C4-2B (cell line): ENCODE results near the gene FNDC11.

Experiments
- ZFX ChIP-seq: fragments of 450-650 bp; IDR thresholded peaks from 2 replicates; pipeline ENCODE4 v1.6.1; 2017
- TF ChIP-seq, protein P1 (sequence below): fragments of 450-650 bp; conservative IDR thresholded peaks from 2 replicates; pipeline ENCODE4 v1.5.1; 2017; ENCODE audit warnings: mild to moderate bottlenecking

GRCh38 chr20:63578224-63579016, 24.5 kb downstream of the FNDC11 start:
- TF ChIP-seq, protein P1, sequence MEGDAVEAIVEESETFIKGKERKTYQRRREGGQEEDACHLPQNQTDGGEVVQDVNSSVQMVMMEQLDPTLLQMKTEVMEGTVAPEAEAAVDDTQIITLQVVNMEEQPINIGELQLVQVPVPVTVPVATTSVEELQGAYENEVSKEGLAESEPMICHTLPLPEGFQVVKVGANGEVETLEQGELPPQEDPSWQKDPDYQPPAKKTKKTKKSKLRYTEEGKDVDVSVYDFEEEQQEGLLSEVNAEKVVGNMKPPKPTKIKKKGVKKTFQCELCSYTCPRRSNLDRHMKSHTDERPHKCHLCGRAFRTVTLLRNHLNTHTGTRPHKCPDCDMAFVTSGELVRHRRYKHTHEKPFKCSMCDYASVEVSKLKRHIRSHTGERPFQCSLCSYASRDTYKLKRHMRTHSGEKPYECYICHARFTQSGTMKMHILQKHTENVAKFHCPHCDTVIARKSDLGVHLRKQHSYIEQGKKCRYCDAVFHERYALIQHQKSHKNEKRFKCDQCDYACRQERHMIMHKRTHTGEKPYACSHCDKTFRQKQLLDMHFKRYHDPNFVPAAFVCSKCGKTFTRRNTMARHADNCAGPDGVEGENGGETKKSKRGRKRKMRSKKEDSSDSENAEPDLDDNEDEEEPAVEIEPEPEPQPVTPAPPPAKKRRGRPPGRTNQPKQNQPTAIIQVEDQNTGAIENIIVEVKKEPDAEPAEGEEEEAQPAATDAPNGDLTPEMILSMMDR: no peak
- no peak for TF ChIP-seq ZFX
